ENCODE measurements around the gene FOXL2NB. TPM values are rescaled to one million over a fixed set of nuclear protein-coding genes. Genes with fewer than 3 reads are reported as not detected.

FOXL2NB gene
- total and polyA plus RNA-seq, 2 of the 13 experiments (the other 11 are each of a cell fraction or from before 2014, with no cell fraction given) = not detected

DNA sequence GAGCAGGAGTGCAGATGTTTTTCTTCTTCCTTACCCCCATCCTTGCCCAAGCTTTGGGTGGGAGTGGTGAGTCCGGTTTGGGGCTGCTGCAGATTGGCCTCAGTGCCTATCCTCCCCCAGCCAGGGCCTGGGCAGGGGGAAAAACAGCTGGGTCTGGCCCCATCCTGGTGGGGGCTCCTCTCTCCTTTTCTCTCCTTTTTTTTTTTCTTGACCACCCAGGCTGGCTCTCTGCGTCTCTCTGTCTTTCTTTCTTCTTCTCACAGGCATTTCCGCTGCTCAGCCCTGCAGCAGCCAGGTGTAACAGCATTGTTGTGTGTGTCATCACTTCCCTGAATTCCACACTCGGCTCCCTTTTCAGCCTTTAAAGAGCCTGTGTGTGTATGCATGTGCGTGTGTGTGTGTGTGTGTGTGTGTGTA, 2.0 kb downstream of the FOXL2NB start:
- no TSS peak for BruUV-seq (replicated peaks)
- intact Hi-C loops (cut with micrococcal nuclease; ENCODE audit: unreplicated experiment) (no loop called here), in situ Hi-C loops (cut with HindIII; ENCODE audit: extremely low pct_ligation_motif_present, low pct_unique_long_range_greater_than_20kb) (no loop called here)
- DNase-seq (ENCODE audit: low spot score) (no peak), FAIRE-seq (no peak), ATAC-seq (no peak)
- 33% methylated on average over 5 of the region's 5 CpGs for WGBS (ENCODE audit: low lambda C conversion rate)
- Histone ChIP-seq H3K27me3 (ENCODE audit: control insufficient read depth in 1 of 2, insufficient read depth in 2 of 2, low read length in 2 of 2) (peaks cover 33 to 77% of the 10 kb centered on the region in 2 experiments), H4K20me1 (ENCODE audit: insufficient read depth, low read length) (no peaks in the 10 kb centered on the region), H3K4me2 (ENCODE audit: low read depth, low read length) (no peak overlapping the region), H3K9me3 (ENCODE audit: low read length) (no peaks in the 10 kb centered on the region), H3K36me3 (replicated peaks in 1 of 2; ENCODE audit: control insufficient read depth in 1 of 2, insufficient read depth in 2 of 2, low read length in 2 of 2) (no peaks in the 10 kb centered on the region), H3K27ac (ENCODE audit: extremely low read length, insufficient read depth, low read length) (no peak overlapping the region), H3K79me2 (ENCODE audit: insufficient read depth, low read length) (no peaks in the 10 kb centered on the region), H2AFZ (ENCODE audit: low read length) (no peak overlapping the region), H3K4me3 (replicated peaks in 1 of 3; ENCODE audit: insufficient read depth in 1 of 3, low read depth in 2 of 3, low read length in 3 of 3) (no peak overlapping the region), H3K9ac (ENCODE audit: insufficient read depth, low read depth, low read length) (no peak overlapping the region), H3K4me1 (ENCODE audit: insufficient read depth, low read length) (peaks cover 15% of the 10 kb centered on the region)
- ChIA-PET POLR2A (no interaction called here), CTCF (ENCODE audit: low intra/inter-chr PET ratio, low total read pairs) (no interaction called here)
- TF ChIP-seq ZNF510 (CRISPR knock-in tag; IDR thresholded peaks at IDR 0.05; ENCODE audit: low read depth) = no peak
- no peak for TF ChIP-seq GABPA (IDR thresholded peaks at IDR 0.05; ENCODE audit: low read depth, low read length)
- no peak for TF ChIP-seq GABPA (CRISPR knock-in tag; IDR thresholded peaks at IDR 0.05; ENCODE audit: low read depth)
- TF ChIP-seq NONO (IDR thresholded peaks at IDR 0.05) = no peak
- TF ChIP-seq NONO (CRISPR knock-in tag; conservative IDR thresholded peaks at IDR 0.05) = no peak
- TF ChIP-seq, protein P1, sequence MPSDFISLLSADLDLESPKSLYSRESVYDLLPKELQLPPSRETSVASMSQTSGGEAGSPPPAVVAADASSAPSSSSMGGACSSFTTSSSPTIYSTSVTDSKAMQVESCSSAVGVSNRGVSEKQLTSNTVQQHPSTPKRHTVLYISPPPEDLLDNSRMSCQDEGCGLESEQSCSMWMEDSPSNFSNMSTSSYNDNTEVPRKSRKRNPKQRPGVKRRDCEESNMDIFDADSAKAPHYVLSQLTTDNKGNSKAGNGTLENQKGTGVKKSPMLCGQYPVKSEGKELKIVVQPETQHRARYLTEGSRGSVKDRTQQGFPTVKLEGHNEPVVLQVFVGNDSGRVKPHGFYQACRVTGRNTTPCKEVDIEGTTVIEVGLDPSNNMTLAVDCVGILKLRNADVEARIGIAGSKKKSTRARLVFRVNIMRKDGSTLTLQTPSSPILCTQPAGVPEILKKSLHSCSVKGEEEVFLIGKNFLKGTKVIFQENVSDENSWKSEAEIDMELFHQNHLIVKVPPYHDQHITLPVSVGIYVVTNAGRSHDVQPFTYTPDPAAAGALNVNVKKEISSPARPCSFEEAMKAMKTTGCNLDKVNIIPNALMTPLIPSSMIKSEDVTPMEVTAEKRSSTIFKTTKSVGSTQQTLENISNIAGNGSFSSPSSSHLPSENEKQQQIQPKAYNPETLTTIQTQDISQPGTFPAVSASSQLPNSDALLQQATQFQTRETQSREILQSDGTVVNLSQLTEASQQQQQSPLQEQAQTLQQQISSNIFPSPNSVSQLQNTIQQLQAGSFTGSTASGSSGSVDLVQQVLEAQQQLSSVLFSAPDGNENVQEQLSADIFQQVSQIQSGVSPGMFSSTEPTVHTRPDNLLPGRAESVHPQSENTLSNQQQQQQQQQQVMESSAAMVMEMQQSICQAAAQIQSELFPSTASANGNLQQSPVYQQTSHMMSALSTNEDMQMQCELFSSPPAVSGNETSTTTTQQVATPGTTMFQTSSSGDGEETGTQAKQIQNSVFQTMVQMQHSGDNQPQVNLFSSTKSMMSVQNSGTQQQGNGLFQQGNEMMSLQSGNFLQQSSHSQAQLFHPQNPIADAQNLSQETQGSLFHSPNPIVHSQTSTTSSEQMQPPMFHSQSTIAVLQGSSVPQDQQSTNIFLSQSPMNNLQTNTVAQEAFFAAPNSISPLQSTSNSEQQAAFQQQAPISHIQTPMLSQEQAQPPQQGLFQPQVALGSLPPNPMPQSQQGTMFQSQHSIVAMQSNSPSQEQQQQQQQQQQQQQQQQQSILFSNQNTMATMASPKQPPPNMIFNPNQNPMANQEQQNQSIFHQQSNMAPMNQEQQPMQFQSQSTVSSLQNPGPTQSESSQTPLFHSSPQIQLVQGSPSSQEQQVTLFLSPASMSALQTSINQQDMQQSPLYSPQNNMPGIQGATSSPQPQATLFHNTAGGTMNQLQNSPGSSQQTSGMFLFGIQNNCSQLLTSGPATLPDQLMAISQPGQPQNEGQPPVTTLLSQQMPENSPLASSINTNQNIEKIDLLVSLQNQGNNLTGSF (CRISPR knock-in tag; IDR thresholded peaks at IDR 0.05) = no peak
- no peak for TF ChIP-seq RAD51 (IDR thresholded peaks at IDR 0.05; ENCODE audit: borderline replicate concordance)
- TF ChIP-seq KMT2B (CRISPR knock-in tag; IDR thresholded peaks at IDR 0.05) = no peak
- TF ChIP-seq TCF7 (IDR thresholded peaks at IDR 0.05; ENCODE audit: low read depth) = no peak

Data from HepG2 (cell line).